GDM1 (cell line): ENCODE data around the gene COX5A.
"Not testable (repeated sequence)": the region's sequence is repeated elsewhere in the genome, so short reads cannot be mapped to it uniquely, and the experiment has no call there.

Experiments
- DNase-seq: peaks from one replicate; lab custom pipeline; 2025; lab: John Stamatoyannopoulos, UW

COX5A gene

DNA sequence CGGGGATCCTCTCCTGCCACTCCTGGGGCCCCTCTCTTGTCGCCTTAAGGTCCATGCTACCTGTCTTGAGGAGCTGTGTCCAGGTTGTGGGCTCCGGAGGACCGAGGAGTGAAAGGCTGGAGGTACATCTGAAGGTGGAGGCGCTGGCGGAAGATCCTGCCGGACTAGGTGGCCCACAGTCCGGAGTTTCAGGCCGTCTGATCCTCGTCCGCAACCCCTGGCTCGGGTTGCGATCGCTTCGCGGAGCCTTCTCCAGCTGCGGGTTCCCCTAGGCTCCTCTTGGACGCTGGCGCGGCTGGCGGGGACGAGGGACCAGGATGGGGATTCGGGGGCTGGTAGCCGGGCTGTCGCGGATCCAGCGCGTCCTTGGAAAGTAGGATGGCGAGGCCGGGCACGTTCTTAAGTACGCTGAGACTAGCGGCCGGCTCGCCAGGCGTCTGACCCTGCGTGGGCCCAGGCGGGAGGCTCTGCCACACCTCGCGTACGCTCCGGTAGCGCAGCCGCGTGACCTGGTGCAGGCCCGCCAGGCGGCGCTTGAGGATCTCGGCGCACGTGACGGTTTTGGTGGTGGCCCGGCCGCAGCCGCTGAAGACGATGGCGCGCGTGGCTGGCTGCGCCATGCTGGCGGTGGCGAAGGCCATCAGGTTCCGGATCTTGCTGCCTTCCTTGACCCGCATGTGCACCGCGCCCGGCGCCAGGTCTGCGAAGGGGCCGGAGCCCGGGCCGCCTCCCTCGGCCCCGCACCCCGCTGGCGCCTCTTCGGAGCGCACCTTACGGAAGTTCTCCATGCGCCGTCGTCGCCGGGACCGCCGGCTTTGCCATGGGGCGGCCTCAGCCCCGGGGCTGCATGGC is 18.1 kb upstream of the COX5A start:
- no peak for DNase-seq

DNA sequence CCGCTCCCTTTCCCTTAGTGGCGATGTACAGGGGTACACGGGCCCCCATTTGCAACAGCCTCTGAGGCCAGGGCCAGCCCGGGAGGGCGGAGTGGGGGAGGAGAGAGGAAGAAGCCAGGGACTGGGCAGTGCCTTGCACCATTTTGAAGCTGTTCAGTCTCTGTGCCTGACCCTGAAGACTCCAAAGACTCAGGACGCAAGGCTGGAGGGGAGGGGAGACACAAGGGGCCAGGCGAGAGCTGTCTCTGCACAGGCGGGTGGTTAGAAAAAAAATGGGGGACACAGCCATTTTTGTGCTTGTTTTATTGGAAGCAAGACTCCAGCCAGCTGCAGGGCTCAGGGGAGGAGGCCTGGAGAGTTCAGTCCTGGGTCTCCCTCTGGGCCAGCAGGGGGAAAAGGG is 17.1 kb upstream of the COX5A start:
- no peak for DNase-seq

DNA sequence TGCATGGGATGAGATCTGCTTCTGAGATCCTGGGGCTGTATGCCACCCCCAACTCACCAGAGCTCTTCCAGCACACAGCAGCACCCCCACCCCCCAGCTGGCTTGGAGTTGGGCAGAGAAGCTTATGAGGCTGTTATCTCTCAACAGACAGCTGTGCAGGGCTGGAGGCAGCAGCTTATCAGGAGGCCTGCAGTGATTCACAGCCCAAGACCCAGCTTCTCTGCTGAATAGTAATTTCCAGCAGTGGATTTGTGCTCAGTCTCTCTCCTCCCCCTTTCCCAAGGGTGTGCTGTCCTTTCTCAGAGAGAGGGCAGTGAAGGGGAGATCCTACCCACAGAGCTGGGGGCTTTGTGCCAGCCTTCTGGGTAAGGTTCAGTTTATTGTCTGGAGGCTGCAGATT is 16.6 kb upstream of the COX5A start:
- DNase-seq, result no peak

DNA sequence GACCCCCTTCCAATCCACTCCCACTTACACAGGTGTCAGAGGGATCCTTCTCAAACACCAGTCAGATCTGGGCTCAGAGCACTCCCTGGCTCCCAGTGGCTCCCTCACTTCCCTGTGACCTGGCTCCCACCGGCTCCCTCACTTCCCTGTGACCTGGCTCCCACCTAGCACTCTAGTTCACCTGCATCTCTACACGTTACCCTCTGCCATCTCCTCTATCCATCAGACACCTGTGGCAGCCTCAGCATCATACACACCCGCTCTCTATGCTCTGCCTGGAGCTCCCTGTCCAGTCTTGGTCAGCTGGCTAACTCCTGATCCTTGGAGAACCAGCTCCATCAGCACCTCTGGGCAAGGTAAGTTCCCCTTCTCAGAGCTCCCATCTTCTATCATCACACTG is 13.1 kb upstream of the COX5A start:
- DNase-seq, result no peak

DNA sequence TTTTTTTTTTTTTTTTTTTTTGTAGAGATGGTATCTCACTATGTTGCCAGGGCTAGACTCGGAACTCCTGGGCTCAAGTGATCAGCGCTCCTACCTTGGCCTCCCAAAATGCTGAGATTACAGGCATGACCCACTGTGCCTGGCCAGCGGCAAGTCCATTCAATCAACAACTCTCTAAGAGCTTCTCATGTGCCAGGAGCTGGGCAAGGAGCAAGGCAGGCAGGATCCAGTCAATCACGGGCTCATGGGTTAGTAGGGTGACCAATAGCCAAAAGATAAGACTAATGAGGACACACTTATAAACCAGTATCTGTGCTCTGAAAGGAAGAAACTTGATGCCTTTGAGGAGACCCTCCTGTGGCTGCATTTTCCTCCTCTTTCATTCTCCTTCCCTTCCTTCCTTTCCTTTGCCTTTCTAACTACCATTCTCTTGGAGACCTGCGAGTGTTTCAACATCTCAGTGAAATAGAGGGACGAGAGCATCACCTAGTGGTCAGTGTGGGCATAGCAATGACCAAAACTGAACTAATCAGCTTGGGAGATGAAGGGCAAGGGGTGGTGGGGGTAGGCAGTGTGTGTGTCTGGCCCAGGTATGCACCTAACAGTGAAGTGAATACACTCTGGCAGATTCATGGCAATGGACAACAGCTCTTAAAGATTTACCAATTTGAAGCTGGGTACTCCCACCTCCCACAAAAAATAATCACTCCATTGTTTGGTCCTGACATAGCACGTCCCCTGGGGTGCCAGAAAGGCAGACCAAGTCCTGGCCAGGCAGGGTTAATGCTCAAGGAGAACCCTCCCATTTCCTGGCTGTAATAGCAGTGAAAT is 12.4 kb upstream of the COX5A start:
- DNase-seq, result peak; percentile 63

DNA sequence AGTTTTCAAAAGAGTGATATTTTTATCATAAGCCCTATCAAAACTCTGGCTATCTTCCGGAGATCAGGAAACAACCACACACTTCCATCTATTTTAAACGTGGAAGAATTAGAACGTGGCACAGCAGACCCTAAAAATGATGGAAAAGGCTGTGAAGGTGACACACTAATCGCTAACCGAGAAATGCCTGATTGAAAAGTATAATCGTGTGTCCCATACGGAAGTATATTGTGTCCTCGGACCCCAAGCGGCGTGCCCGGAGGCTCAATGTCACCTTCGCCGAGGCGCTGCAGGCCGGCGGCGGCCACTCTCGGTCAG is 642 bp downstream of the COX5A start:
- DNase-seq, result no peak

DNA sequence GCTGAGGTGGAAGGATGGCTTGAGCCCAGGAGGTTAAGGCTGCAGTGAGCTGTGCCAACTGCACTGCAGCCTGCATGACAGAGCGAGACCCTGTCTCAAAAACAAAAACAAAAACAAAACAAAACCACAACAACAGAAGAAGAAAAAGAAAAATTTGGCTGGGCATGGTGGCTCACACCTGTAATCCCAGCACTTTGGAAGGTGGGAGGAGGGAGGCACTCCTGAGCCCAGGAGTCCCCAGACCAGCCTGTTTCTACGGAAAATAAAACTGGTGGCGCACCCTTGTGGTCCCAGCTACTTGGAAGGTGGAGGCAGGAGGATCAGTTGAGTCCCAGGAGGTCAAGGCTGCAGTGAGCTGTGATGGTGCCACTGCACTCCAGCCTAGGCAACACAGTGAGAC is 2.7 kb downstream of the COX5A start:
- not testable (repeated sequence) for DNase-seq

DNA sequence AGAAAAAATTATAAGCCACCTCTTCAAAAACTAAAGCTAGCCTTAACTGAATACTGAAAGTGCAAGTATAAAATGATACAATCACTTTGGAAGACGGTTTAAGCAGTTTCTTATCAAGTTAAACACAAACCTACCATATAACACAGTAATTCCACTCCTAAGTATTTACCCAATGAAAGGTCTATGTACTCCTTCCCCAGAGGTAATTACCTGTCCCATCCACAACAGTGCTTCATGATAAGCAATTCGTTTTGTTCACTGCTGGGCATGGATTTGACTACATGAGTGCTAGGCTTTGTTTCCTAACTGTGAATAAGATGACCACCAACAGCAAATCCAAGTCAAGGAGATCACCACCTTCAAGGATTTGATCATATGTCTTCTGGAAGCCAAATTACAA is 4.3 kb downstream of the COX5A start:
- DNase-seq, result no peak

DNA sequence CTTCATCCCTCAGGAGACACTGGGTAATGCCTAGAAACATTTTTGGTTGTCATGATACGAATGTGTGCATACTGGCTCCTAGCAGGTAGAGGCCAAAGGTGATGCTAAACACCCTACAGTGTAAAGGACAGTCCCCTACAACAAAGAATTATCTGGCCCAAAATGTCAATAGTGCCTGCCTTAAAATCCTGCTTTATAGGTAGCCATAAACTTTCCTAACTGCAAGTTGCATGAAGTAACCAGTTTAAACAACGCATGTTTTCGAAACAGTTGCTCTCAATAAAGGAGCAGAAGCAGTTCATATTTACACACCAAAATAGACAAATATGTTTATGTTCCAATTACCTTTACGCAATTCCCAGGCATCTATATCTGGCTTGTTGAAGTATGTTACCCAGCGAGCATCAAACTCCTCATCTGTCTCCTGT is 9.1 kb downstream of the COX5A start:
- no peak for DNase-seq

DNA sequence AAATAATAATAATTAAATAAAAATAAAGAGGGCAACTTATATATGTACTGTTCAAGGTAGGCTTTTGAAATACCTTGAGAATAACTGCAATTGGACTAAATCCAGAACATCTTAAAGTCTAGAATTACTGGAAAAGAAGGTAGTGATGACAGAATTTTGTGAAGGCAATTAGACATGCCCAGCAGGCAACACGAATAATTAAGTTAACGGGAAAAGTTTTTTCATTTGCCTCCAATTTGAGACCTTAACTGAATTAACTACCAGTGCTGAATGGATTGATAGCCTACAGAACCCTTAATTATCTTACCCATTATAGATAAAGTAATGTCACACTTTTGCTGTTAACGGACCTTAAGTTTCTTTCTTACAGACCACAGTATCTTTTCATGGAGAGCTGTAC is 13.3 kb downstream of the COX5A start:
- DNase-seq, result no peak

DNA sequence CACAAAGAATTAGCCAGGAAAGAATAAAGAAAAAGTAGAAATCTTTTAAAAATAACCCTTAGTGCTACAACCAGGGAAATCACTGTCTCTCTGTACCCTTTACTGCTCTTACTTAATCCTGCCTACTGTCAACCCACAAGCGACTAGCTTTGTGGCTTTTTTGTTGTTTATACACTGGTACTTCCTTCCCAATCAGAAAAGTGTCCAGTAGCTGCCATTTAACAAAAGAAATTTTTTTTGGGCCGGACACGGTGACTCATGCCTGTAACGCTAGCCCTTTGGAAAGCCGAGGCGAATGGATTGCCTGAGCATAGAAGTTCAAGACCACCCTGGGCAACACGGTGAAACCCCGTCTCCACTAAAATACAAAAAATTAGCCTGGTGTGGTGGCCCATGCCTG is 17.4 kb downstream of the COX5A start:
- DNase-seq, result no peak

DNA sequence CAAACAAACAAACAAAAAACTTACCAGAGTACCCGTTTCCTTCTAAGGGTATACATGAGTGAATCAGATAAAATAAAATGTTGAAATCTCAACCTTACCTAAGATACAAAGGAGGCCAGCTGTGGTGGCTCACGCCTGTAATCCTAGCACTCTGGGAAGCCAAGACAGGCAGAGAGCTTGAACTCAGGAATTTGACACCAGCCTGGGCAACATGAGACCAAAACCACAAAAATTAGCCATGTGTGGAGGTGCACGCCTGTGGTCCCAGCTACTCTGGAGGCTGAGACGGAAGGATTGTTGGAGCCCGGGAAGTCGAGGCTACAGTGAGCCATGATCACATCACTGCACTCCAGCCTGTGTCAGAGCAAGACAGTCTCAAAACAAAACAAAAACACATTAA is 20.2 kb downstream of the COX5A start:
- no peak for DNase-seq

DNA sequence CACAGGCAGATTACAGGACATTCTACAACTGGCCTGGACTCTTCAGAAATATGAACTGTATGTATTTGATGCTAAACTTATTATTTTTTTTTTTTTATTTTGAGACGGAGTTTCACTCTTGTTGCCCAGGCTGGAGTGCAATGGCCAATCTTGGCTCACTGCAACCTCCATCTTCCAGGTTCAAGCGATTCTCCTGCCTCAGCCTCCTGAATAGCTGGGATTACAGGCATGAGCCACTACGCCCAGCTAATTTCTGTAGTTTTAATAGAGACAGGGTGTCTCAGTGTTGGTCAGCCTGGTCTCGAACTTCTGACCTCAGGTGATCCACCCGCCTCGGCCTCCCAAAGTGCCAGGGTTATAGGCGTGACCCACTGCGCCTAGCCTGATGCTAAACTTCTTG is 24.1 kb downstream of the COX5A start:
- DNase-seq, result not testable (repeated sequence)

DNA sequence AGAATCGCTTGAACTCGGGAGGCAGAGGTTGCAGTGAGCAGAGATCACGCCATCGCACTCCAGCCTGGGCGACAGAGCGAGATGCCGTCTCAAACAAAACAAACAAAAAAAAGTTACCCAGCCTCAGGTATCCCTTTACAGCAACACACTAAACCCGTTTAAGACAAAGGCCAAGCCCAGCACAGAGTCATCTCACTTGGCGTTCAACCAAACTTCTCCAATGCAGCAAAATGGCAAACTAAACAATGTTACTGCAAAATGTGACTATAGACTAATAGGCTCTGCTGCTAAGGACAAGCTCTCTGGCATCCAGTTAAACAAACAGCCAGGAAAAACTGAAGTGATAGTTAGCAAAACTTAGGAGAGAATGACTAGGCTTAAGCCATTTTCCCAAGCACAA is 24.8 kb downstream of the COX5A start:
- DNase-seq, result no peak

DNA sequence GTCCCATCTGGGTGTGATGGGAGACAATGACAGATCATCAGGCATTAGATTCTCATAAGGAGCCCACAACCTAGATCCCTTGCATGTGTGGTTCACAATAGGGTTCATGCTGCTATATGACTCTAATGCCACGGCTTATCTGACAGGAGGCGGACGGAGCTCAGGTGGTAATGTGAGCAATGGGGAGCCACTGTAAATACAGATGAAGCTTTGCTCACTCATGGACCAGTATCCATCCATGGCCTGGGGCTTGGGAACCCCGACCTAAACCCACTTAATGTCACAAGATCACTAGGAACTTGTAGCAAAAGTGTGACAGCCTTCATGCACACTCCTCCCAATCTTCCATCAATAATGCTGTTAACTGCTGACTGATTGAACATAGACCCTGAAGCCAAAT is 29.2 kb downstream of the COX5A start:
- DNase-seq, result no peak

DNA sequence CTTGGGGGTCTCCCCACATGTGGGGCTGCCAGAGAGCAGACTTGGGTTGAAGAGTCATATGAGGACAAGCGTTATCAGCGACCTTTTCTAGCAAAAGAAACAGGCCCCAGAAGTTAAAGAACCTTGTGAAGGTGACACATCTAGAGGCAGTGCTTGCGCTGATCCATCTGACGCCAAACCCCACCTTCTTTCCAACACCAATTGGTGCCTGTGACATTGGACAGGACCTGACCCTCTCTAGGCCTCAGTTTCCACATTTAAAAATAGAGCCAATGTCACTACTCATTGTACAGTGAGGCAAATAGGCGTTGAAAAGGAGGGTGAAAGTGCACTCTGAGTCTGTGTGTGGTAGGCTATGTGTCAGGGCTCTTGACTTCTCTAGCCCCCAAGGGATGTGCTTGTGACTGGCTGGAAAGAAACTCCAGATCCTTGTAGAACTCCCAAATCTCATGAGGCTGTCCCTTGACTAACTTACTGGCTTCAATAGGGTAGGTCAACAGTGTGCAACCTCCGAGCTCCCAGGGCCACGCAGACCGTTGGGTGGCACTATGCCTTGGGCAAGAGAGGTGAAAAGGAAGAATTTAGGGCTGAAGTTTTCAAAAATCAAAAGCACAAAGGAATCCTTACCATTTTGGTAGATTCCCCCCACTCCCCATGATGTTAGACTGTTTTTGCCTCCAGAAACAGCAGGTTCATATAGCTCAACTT is 30.6 kb downstream of the COX5A start:
- DNase-seq, result no peak

DNA sequence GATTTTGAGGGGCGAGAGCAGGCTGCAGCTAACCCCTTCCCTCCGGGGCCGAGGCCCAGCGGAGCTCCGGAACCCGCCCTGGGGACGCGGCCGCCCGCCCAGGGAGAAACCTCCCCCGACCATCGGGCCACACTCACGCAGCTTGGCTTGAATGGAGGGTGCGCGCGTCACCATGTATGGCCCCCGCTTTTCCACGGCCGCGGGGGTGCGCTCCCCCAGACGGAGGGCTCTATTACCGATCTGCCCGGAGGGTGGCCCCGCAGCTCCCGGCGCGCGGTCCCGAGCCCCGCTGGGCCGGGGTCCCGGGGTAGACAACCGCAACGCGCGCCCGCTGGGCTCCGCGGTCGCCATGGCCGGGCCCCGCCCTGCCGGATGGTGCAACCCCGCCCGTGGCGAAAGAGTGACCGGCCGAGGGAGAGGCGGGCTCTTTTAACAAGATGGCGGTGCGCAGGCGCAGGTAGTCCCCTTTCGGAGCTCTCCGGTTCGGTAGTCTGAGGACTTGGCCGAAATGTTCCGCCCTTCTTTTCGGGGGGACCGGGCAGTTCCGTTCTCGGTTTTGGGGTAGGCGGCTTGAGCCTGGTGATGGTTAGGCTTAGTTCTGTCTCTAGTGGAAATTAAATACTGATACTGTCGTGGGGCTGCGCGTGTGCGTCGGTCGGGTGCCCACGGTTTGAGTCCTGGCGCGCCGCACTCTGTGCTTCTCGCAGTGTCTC is 31.3 kb downstream of the COX5A start, which contains the start of gene FAM219B:
Gene FAM219B, minus strand, starts transcription at position 402 of the 713 bp plus-strand sequence. Its CDS starts 51 bp downstream, at position 351.
- DNase-seq, result peak; percentile 65

DNA sequence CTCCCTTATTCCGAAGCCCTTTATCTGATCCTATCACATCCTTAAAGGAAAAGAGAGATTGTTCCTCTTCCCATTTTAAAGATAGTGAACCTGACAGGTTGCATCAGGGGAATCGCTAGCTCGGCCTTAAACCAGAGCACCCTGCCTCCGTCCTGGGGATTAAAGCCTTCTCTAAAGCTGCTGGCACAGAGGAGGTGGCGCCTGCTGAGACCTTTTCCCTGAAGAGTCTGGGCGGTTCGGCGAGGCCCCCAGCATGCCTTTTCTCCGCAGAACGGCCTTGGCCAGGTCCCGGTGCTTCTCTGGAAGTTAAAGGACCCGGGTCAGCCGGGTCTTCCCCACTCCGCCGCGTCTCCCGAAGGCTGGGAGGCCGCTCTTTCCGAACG is 31.8 kb downstream of the COX5A start:
- no peak for DNase-seq

DNA sequence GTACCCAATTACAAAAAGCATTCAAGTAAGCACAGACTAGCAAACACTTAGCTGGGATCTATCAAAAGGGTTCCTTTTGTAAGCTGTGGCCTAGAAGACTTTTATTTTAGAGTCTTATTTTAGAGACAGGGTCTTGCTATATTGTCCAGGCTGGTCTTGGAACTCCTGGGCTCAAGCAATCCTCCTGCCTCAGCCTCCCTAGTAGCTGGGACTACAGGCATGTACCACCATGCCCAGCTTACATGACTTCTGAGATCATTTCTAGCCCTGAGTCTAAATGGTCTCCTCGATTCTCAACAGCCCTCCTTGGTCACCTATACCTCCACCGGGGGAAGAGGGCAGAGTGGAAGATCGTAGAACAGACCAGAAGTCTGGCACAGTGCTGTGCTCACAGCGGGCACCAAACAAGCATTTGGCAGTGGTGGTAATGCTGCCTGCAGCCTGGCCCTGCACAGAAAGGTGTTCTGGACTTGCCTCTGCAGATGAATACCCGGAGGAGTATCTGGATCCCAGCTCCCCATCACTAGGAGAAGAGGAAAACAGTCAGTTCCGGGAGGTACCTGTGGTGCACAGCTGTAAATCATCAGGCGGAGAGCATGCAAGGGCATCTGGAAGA is 33.6 kb downstream of the COX5A start:
- DNase-seq, result no peak

DNA sequence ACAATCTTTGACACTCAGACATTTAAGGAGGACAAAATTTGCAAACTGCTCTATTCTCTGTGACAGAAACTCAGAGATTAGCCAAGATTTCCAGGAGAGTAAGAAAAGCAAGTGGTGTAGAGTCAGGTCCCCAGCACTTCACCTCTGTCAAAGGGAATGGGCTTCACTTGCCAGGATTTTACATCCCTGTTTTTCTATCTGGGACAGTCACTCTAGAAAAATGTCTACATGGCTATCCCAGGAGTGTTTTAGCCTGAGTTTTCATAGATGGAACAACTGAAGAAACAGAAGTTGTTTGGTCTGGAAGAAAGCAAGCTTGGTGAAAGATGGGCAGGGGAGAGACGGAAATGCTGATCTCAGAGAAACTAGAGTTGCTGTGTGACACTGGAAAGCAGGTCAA is 34.2 kb downstream of the COX5A start:
- DNase-seq, result no peak

DNA sequence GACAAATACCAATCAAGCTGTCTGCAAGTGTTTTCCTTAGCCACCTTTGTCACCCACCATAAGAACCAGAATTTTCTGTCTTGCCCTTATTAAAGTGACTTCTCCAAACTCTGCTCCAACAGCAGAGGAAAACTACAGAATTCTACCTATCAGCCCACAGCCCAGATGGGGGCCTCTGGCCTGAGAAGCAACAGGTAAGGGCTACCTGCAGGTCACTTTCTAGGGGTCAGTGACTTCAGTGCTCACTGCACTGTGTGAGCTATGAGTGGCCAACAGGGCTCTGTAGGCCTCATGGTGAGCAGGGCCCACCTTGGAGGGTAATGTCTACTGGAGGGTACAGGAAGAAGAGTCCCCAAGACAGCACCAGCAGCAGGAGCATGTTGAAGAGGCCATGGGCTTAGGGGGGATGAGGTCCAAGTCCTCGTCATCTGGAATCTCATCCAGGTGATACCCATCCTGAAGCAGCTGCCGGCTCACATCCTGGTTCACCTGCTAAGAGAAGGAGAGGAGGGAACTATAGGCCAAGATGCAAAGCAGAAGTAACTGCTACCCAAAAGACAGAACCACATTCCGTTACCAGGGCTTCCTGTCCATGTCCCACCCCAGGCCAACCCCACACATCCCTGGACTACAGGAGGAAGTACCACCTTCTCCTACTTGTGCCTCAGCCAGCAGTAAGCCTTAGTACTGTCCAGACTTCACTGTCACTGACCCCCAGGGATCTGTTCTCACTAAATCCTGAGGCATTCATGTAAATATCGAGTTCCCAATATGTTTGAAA is 35.4 kb downstream of the COX5A start:
- DNase-seq, result peak; percentile 13
